H1 (cell line): ENCODE measurements around the gene ITGA8. TPM values are rescaled to one million over a fixed set of nuclear protein-coding genes. Genes with fewer than 3 reads are reported as not detected.

Experiments used
- CTCF ChIA-PET: fragments of 300-600 bp; sonication (Branson Sonifier 250); formaldehyde crosslinking; loops from one replicate; lab custom pipeline; 2021; ENCODE audit not compliant: partially characterized antibody; lab: Charles Lee
- POLR2A ChIA-PET: fragments of 300-600 bp; sonication (Branson Sonifier 250); formaldehyde crosslinking; loops from one replicate; lab custom pipeline; 2021; ENCODE audit warnings: inconsistent platforms; ENCODE audit not compliant: partially characterized antibody; lab: Charles Lee
- DNase-seq, 2 experiments: peaks; one replicate each; pipeline versions ENCODE4 v3.0.0 to v3.0.0-alpha.2; 2010 to 2022; ENCODE audit warnings: low spot score in 2 of 2, low read depth in 1 of 2, mixed read lengths in 1 of 2
- FAIRE-seq: peaks from 2 replicates; lab custom pipeline; 2011; peaks lifted over from hg19 to GRCh38; lab: Jason Lieb, UNC
- H2AFZ ChIP-seq: 2 replicates; pipeline ENCODE4 v1.8.1; 2012; ENCODE audit warnings: low read length, inconsistent platforms
- H2AK5ac ChIP-seq: 2 replicates; pipeline ENCODE4 v1.6.1; 2013; ENCODE audit warnings: low read depth, low read length
- H2BK120ac ChIP-seq: replicated peaks from 2 replicates; pipeline ENCODE3; 2013; ENCODE audit warnings: low read depth, low read length, inconsistent platforms
- H2BK12ac ChIP-seq: 2 replicates; pipeline ENCODE4 v1.6.1; 2013; ENCODE audit warnings: low read depth, low read length
- H2BK15ac ChIP-seq: 2 replicates; pipeline ENCODE4 v1.6.1; 2013; ENCODE audit warnings: low read length
- H2BK20ac ChIP-seq: 2 replicates; pipeline ENCODE4 v1.6.1; 2013; ENCODE audit warnings: low read length
- H2BK5ac ChIP-seq: 2 replicates; pipeline ENCODE4 v1.6.1; 2013; ENCODE audit warnings: low read depth, low read length
- H3K14ac ChIP-seq: 2 replicates; pipeline ENCODE4 v1.6.1; 2013; ENCODE audit warnings: inconsistent platforms; ENCODE audit not compliant: insufficient read length
- H3K18ac ChIP-seq: 2 replicates; pipeline ENCODE4 v1.6.1; 2013; ENCODE audit warnings: low read length; ENCODE audit errors: extremely low read depth
- H3K23ac ChIP-seq: 2 replicates; pipeline ENCODE4 v1.6.1; 2013; ENCODE audit warnings: inconsistent platforms; ENCODE audit not compliant: insufficient read length
- H3K23me2 ChIP-seq: 2 replicates; pipeline ENCODE4 v1.6.1; 2013; ENCODE audit warnings: low read depth, low read length
- H3K27ac ChIP-seq: 2 replicates; pipeline ENCODE4 v1.6.1; 2011; ENCODE audit warnings: low read depth, low read length, inconsistent platforms
- H3K27me3 ChIP-seq, 4 experiments: replicated peaks in 1 of 4; 1 replicate in 1 of 4; 2 replicates in 3 of 4; pipeline versions ENCODE4 v1.6.1 to v1.8.1; 2011 to 2013; ENCODE audit warnings: low read length in 3 of 4, mild to moderate bottlenecking in 3 of 4, inconsistent platforms in 2 of 4, mixed read lengths in 2 of 4, moderate library complexity in 1 of 4; ENCODE audit not compliant: control insufficient read depth in 3 of 4, insufficient read depth in 3 of 4; ENCODE audit errors: extremely low read depth in 1 of 4
- H3K36me3 ChIP-seq, 4 experiments: 2 replicates each; pipeline versions ENCODE4 v1.6.1 to v1.8.1; 2011 to 2013; ENCODE audit warnings: mild to moderate bottlenecking in 4 of 4, low read length in 3 of 4, moderate library complexity in 2 of 4, control low read depth in 1 of 4, inconsistent platforms in 1 of 4; ENCODE audit not compliant: insufficient read depth in 4 of 4, control insufficient read depth in 2 of 4
- H3K4ac ChIP-seq: replicated peaks from 2 replicates; pipeline ENCODE3; 2013; ENCODE audit warnings: low read length, low read depth, mixed read lengths, inconsistent platforms; ENCODE audit not compliant: insufficient read length
- H3K4me1 ChIP-seq, 4 experiments: replicated peaks in 1 of 4; 1 replicate in 1 of 4; 2 replicates in 3 of 4; pipeline versions ENCODE4 v1.6.1 to v1.8.1; 2011 to 2013; ENCODE audit warnings: low read length in 3 of 4, inconsistent platforms in 2 of 4, mixed read lengths in 1 of 4; ENCODE audit not compliant: insufficient read depth in 4 of 4, control insufficient read depth in 3 of 4
- H3K4me2 ChIP-seq, 2 experiments: 2 replicates each; pipeline versions ENCODE4 v1.6.1 to v1.8.1; 2011 to 2013; ENCODE audit warnings: low read depth in 2 of 2, low read length in 2 of 2, control low read depth in 1 of 2, inconsistent platforms in 1 of 2, mild to moderate bottlenecking in 1 of 2; ENCODE audit not compliant: insufficient read depth in 1 of 2
- H3K4me3 ChIP-seq, 4 experiments: fragments of 200-600, 300-600 bp in 1 of 4; sonication (generic), shearing (Covaris generic), sonication (Bioruptor Twin) in 1 of 4; 2 replicates each; pipeline versions ENCODE4 v1.5.1 to v1.8.1; 2011 to 2016; ENCODE audit warnings: low read length in 4 of 4, low read depth in 3 of 4, control low read depth in 2 of 4, inconsistent platforms in 2 of 4, mild to moderate bottlenecking in 2 of 4, mixed read lengths in 1 of 4, moderate library complexity in 1 of 4; ENCODE audit not compliant: insufficient read depth in 2 of 4; ENCODE audit errors: extremely low read depth in 1 of 4
- H3K56ac ChIP-seq: replicated peaks from 2 replicates; pipeline ENCODE3; 2013; ENCODE audit warnings: low read depth, mild to moderate bottlenecking, mixed read lengths, low read length, inconsistent platforms; ENCODE audit not compliant: insufficient read length
- H3K79me1 ChIP-seq: 2 replicates; pipeline ENCODE4 v1.6.1; 2013; ENCODE audit warnings: low read depth, low read length, control low read depth
- H3K79me2 ChIP-seq, 2 experiments: 2 replicates each; pipeline versions ENCODE4 v1.6.1 to v1.8.1; 2012 to 2013; ENCODE audit warnings: low read length in 2 of 2, mild to moderate bottlenecking in 2 of 2, inconsistent platforms in 1 of 2; ENCODE audit not compliant: insufficient read depth in 2 of 2, control insufficient read depth in 1 of 2
- H3K9ac ChIP-seq, 4 experiments: replicated peaks in 1 of 4; 1 replicate in 1 of 4; 2 replicates in 3 of 4; pipeline versions ENCODE4 v1.6.1 to v1.8.1; 2011 to 2013; ENCODE audit warnings: low read depth in 3 of 4, low read length in 3 of 4, control low read depth in 2 of 4, mild to moderate bottlenecking in 2 of 4, moderate library complexity in 2 of 4, inconsistent platforms in 1 of 4; ENCODE audit errors: extremely low read depth in 1 of 4
- H3K9me3 ChIP-seq, 2 experiments: 2 replicates each; pipeline versions ENCODE4 v1.6.1 to v1.8.1; 2012 to 2013; ENCODE audit warnings: mild to moderate bottlenecking in 2 of 2, moderate library complexity in 2 of 2, control low read depth in 1 of 2, inconsistent platforms in 1 of 2, low read depth in 1 of 2, low read length in 1 of 2, mixed read lengths in 1 of 2; ENCODE audit not compliant: insufficient read depth in 2 of 2
- H4K20me1 ChIP-seq, 2 experiments: replicated peaks in 1 of 2; 2 replicates each; pipeline versions ENCODE3 to v1.8.1; 2011 to 2013; ENCODE audit warnings: inconsistent platforms in 2 of 2, low read length in 2 of 2, mild to moderate bottlenecking in 1 of 2; ENCODE audit not compliant: insufficient read depth in 2 of 2, control insufficient read depth in 1 of 2
- H4K5ac ChIP-seq: 2 replicates; pipeline ENCODE4 v1.6.1; 2013; ENCODE audit warnings: low read length, low read depth, mixed read lengths, inconsistent platforms; ENCODE audit not compliant: insufficient read length
- H4K8ac ChIP-seq: 2 replicates; pipeline ENCODE4 v1.8.0; 2013; ENCODE audit warnings: mild to moderate bottlenecking, moderate library complexity, low read length, inconsistent platforms; ENCODE audit not compliant: insufficient read depth; ENCODE audit errors: extremely low read depth
- H4K91ac ChIP-seq: replicated peaks from 2 replicates; pipeline ENCODE3; 2013; ENCODE audit warnings: low read length, mixed read lengths, inconsistent platforms; ENCODE audit not compliant: insufficient read length
- CEBPB ChIP-seq: IDR thresholded peaks from 2 replicates; pipeline ENCODE4 v1.6.1; 2012; ENCODE audit warnings: low read depth, low read length
- WGBS, 2 experiments: shearing (Covaris generic) in 1 of 2; methylation state at CpG; one replicate each; pipeline versions ENCODE4 v1.1.6 to v1.1.7; 2013 to 2015; ENCODE audit warnings: low lambda C conversion rate in 2 of 2, mixed read lengths in 2 of 2, inconsistent platforms in 1 of 2, low coverage in 1 of 2, missing lambda C conversion rate in 1 of 2; ENCODE audit not compliant: insufficient replicate concordance in 2 of 2, insufficient coverage in 1 of 2, insufficient read length in 1 of 2; ENCODE audit errors: extremely low coverage in 1 of 2, missing lambda C conversion rate in 1 of 2; 5-methylcytosine and 5-hydroxymethylcytosine counted together
- polyA plus RNA-seq, 7 experiments: library from polyadenylated mRNA; depleted of rRNA in 3 of 7; stranded (reverse) in 5 of 7; unstranded in 2 of 7; fragments of >200 nt in 5 of 7; fragments of 200-250 nt in 2 of 7; gene quantifications; 1 replicate in 5 of 7; 2 replicates in 1 of 7; 4 replicates in 1 of 7; pipeline versions ENCODE4 v1.2.1 to v1.2.3, GENCODE V29; 2011 to 2013; ENCODE audit warnings: missing spikeins in 2 of 7, mixed read lengths in 2 of 7
- total RNA-seq: library from RNA; stranded (reverse); fragmentation: NEBNext Ultra II Directional; extraction: Animal tissue kit (Norgen Biotek cat#: 25700); gene quantifications from 2 replicates; pipeline ENCODE4 v1.2.1, GENCODE V29; 2021

Gene ITGA8
- total and polyA plus RNA-seq, 2 of the 8 experiments (the other 6 are each of a cell fraction or from before 2014, with no cell fraction given) = not detected

- no peak overlapping the region for H2BK20ac ChIP-seq
- no peak for TF ChIP-seq CEBPB
These were observed 35.0 kb downstream of the ITGA8 start for GRCh38 chr10:15684768-15685167.

More at GRCh38 chr10:15684768-15685167, 35.0 kb downstream of the ITGA8 start:
- 79% methylated on average over 4 of the region's 4 CpGs; no CpG with 5 or more reads in 1 of the 2 experiments for whole genome bisulfite sequencing, 2 experiments
- H3K9me3 ChIP-seq = no peaks in the 10 kb centered on the region
- no peak overlapping the region for H3K56ac ChIP-seq
- no peak overlapping the region for H2AK5ac ChIP-seq
- no peak overlapping the region for H4K91ac ChIP-seq
- H4K5ac ChIP-seq = no peak overlapping the region
- H2BK120ac ChIP-seq = no peak overlapping the region
- no peaks in the 10 kb centered on the region for H3K79me1 ChIP-seq
- no peak overlapping the region for H4K8ac ChIP-seq
- H2BK15ac ChIP-seq = no peak overlapping the region
- no peak overlapping the region for H3K23ac ChIP-seq
- H3K36me3 ChIP-seq = no peaks in the 10 kb centered on the region
- FAIRE-seq = no peak
- no peaks in the 10 kb centered on the region for H3K27me3 ChIP-seq
- no peaks in the 10 kb centered on the region for H3K79me2 ChIP-seq
- no peak overlapping the region for H3K18ac ChIP-seq
- H3K27ac ChIP-seq = no peak overlapping the region
- H3K4ac ChIP-seq = no peak overlapping the region
- no peaks in the 10 kb centered on the region for H3K4me1 ChIP-seq
- H2BK5ac ChIP-seq = no peak overlapping the region
- H2AFZ ChIP-seq = no peak overlapping the region
- H2BK12ac ChIP-seq = no peak overlapping the region
- ChIA-PET CTCF (interaction anchor here (1.4 kb wide), 1 partner anchor 37 kb away, joined by 4 read pairs; no protein-coding TSS in a partner anchor), POLR2A (no interaction called here)
- H4K20me1 ChIP-seq = no peaks in the 10 kb centered on the region
- no peak for DNase-seq
- H3K9ac ChIP-seq = no peak overlapping the region
- H3K23me2 ChIP-seq = no peaks in the 10 kb centered on the region
- H3K4me3 ChIP-seq = no peak overlapping the region
- no peak overlapping the region for H3K4me2 ChIP-seq
- H3K14ac ChIP-seq = no peak overlapping the region
